Mesenchymal stem cell (in vitro differentiated cells and primary cell): ENCODE results near the gene NTN4.

Experiments
- DNase-seq: peaks from one replicate; pipeline ENCODE4 v3.0.0-alpha.2; 2013
- H2AFZ ChIP-seq: one replicate; pipeline ENCODE4 v1.6.1; 2013; ENCODE audit warnings: low read depth, mild to moderate bottlenecking, control low read depth, inconsistent platforms, low read length, moderate library complexity
- H2AK5ac ChIP-seq: 2 replicates; pipeline ENCODE4 v1.6.1; 2013; ENCODE audit warnings: low read length, moderate library complexity, mild to moderate bottlenecking, inconsistent platforms; ENCODE audit not compliant: severe bottlenecking
- H2BK120ac ChIP-seq: one replicate; pipeline ENCODE4 v1.6.1; 2013; ENCODE audit warnings: low read depth, mild to moderate bottlenecking, inconsistent platforms, low read length, moderate library complexity
- H2BK12ac ChIP-seq, 2 experiments: one replicate each; pipeline ENCODE4 v1.6.1; 2013; ENCODE audit warnings: inconsistent platforms in 2 of 2, low read length in 2 of 2, mild to moderate bottlenecking in 2 of 2, moderate library complexity in 2 of 2, control low read depth in 1 of 2
- H2BK15ac ChIP-seq: one replicate; pipeline ENCODE4 v1.6.1; 2013; ENCODE audit warnings: mild to moderate bottlenecking, low read depth, inconsistent platforms; ENCODE audit not compliant: poor library complexity, severe bottlenecking
- H2BK5ac ChIP-seq: 2 replicates; pipeline ENCODE4 v1.6.1; 2013; ENCODE audit warnings: low read depth, mild to moderate bottlenecking, low read length, control low read depth, inconsistent platforms; ENCODE audit not compliant: poor library complexity, severe bottlenecking
- H3K14ac ChIP-seq, 2 experiments: one replicate each; pipeline ENCODE4 v1.6.1; 2013; ENCODE audit warnings: inconsistent platforms in 2 of 2, low read length in 2 of 2, control low read depth in 1 of 2, mild to moderate bottlenecking in 1 of 2, moderate library complexity in 1 of 2
- H3K18ac ChIP-seq, 2 experiments: one replicate each; pipeline ENCODE4 v1.6.1; 2013; ENCODE audit warnings: inconsistent platforms in 2 of 2, low read length in 2 of 2, control low read depth in 1 of 2, low read depth in 1 of 2, mild to moderate bottlenecking in 1 of 2
- H3K23ac ChIP-seq, 2 experiments: one replicate each; pipeline ENCODE4 v1.6.1; 2013; ENCODE audit warnings: inconsistent platforms in 2 of 2, low read length in 2 of 2, mild to moderate bottlenecking in 2 of 2, moderate library complexity in 2 of 2, control low read depth in 1 of 2
- H3K27ac ChIP-seq: 2 replicates; pipeline ENCODE4 v1.5.1; 2013; ENCODE audit warnings: mild to moderate bottlenecking, moderate library complexity, low read length, control low read depth, inconsistent platforms; ENCODE audit not compliant: poor library complexity, severe bottlenecking
- H3K27me3 ChIP-seq, 2 experiments: 2 replicates each; pipeline versions ENCODE4 v1.6.1 to v1.7.0; 2013; ENCODE audit warnings: low read length in 2 of 2, mild to moderate bottlenecking in 2 of 2, moderate library complexity in 2 of 2, control low read depth in 1 of 2, inconsistent platforms in 1 of 2; ENCODE audit not compliant: control insufficient read depth in 1 of 2, insufficient read depth in 1 of 2
- H3K36me3 ChIP-seq, 2 experiments: 2 replicates each; pipeline versions ENCODE4 v1.6.1 to v1.7.0; 2013; ENCODE audit warnings: low read length in 2 of 2, control low read depth in 1 of 2, inconsistent platforms in 1 of 2, low read depth in 1 of 2, mild to moderate bottlenecking in 1 of 2; ENCODE audit not compliant: insufficient read depth in 2 of 2, control insufficient read depth in 1 of 2
- H3K4ac ChIP-seq, 2 experiments: one replicate each; pipeline ENCODE4 v1.6.1; 2013; ENCODE audit warnings: inconsistent platforms in 2 of 2, low read length in 2 of 2, mild to moderate bottlenecking in 2 of 2, moderate library complexity in 2 of 2, control low read depth in 1 of 2, low read depth in 1 of 2
- H3K4me1 ChIP-seq: 2 replicates; pipeline ENCODE4 v1.6.1; 2013; ENCODE audit warnings: low read depth, low read length, control low read depth; ENCODE audit not compliant: control insufficient read depth, insufficient read depth
- H3K4me2 ChIP-seq: 2 replicates; pipeline ENCODE4 v1.6.1; 2013; ENCODE audit warnings: low read length, mild to moderate bottlenecking, inconsistent platforms; ENCODE audit not compliant: poor library complexity, severe bottlenecking
- H3K4me3 ChIP-seq, 2 experiments: 2 replicates each; pipeline versions ENCODE4 v1.5.1 to v1.7.0; 2013; ENCODE audit warnings: low read length in 2 of 2, mild to moderate bottlenecking in 2 of 2, control low read depth in 1 of 2, low read depth in 1 of 2; ENCODE audit not compliant: insufficient read depth in 1 of 2
- H3K79me1 ChIP-seq: replicated peaks from 2 replicates; pipeline ENCODE4 v1.6.1; 2013; ENCODE audit warnings: mild to moderate bottlenecking, control low read depth, low read length, inconsistent platforms; ENCODE audit not compliant: poor library complexity, severe bottlenecking
- H3K9ac ChIP-seq: 2 replicates; pipeline ENCODE4 v1.7.0; 2013; ENCODE audit warnings: mild to moderate bottlenecking, low read length, moderate library complexity
- H3K9me3 ChIP-seq: 2 replicates; pipeline ENCODE4 v1.7.0; 2013; ENCODE audit warnings: mild to moderate bottlenecking, low read length; ENCODE audit not compliant: control insufficient read depth
- H4K8ac ChIP-seq: one replicate; pipeline ENCODE4 v1.6.1; 2013; ENCODE audit warnings: inconsistent platforms, mild to moderate bottlenecking, low read length, moderate library complexity
- H4K91ac ChIP-seq: one replicate; pipeline ENCODE4 v1.6.1; 2013; ENCODE audit warnings: mild to moderate bottlenecking, low read length, inconsistent platforms
- WGBS: methylation state at CpG from one replicate; pipeline ENCODE4 v1.1.7; 2013; ENCODE audit warnings: mixed read lengths; 5-methylcytosine and 5-hydroxymethylcytosine counted together

The NTN4 gene

GRCh38 chr12:95642583-95642982 is 148.0 kb downstream of the NTN4 start:
- no peak overlapping the region for H3K23ac ChIP-seq
- no peak overlapping the region for H2BK120ac ChIP-seq
- no peak overlapping the region for H4K91ac ChIP-seq
- H3K4me3 ChIP-seq = no peak overlapping the region
- peaks cover 11% of the 10 kb centered on the region for H3K4me1 ChIP-seq
- no peak overlapping the region for H3K4me2 ChIP-seq
- H3K4ac ChIP-seq = no peak overlapping the region
- H2AK5ac ChIP-seq = peak overlapping the region; percentile 44
- H2BK5ac ChIP-seq = no peak overlapping the region
- H3K79me1 ChIP-seq = no peaks in the 10 kb centered on the region
- no peak overlapping the region for H3K27ac ChIP-seq
- H4K8ac ChIP-seq = no peak overlapping the region
- H3K9ac ChIP-seq = no peak overlapping the region
- DNase-seq = no peak
- H3K27me3 ChIP-seq = peaks cover 0 to 29% of the 10 kb centered on the region in 2 experiments
- no peak overlapping the region for H3K18ac ChIP-seq
- no peak overlapping the region for H2BK15ac ChIP-seq
- WGBS = 91% methylated on average over 5 of the region's 6 CpGs
- no peak overlapping the region for H2AFZ ChIP-seq
- no peak overlapping the region for H3K14ac ChIP-seq
- H3K9me3 ChIP-seq = no peaks in the 10 kb centered on the region
- no peak overlapping the region for H2BK12ac ChIP-seq
- H3K36me3 ChIP-seq = no peaks in the 10 kb centered on the region

GRCh38 chr12:95641299-95641952 is 149.1 kb downstream of the NTN4 start:
- no peak overlapping the region for H3K27ac ChIP-seq
- H2AK5ac ChIP-seq = peak overlapping the region; percentile 50
- no peaks in the 10 kb centered on the region for H3K79me1 ChIP-seq
- H3K9ac ChIP-seq = no peak overlapping the region
- no peak overlapping the region for H3K4me2 ChIP-seq
- H4K8ac ChIP-seq = no peak overlapping the region
- no peak overlapping the region for H3K23ac ChIP-seq
- H3K9me3 ChIP-seq = no peaks in the 10 kb centered on the region
- no peak overlapping the region for H2BK15ac ChIP-seq
- no peak overlapping the region for H3K4ac ChIP-seq
- H2AFZ ChIP-seq = no peak overlapping the region
- H3K18ac ChIP-seq = no peak overlapping the region
- WGBS = 88% methylated on average over 2 of the region's 3 CpGs
- H3K4me1 ChIP-seq = peaks cover 11% of the 10 kb centered on the region
- no peak overlapping the region for H2BK5ac ChIP-seq
- peaks cover 0 to 18% of the 10 kb centered on the region in 2 experiments for H3K27me3 ChIP-seq
- no peak overlapping the region for H3K4me3 ChIP-seq
- no peak overlapping the region for H2BK12ac ChIP-seq
- no peak overlapping the region for H3K14ac ChIP-seq
- H2BK120ac ChIP-seq = no peak overlapping the region
- H4K91ac ChIP-seq = no peak overlapping the region
- H3K36me3 ChIP-seq = no peaks in the 10 kb centered on the region
- DNase-seq = no peak

- Histone ChIP-seq H3K4me1 (peaks cover 9% of the 10 kb centered on the region), H4K91ac (no peak overlapping the region), H4K8ac (no peak overlapping the region), H3K14ac (no peak overlapping the region), H3K36me3 (no peaks in the 10 kb centered on the region), H3K4me2 (no peak overlapping the region), H3K9ac (no peak overlapping the region), H2AK5ac (peak overlapping the region; percentile 85), H3K4ac (no peak overlapping the region), H3K18ac (no peak overlapping the region), H2BK5ac (no peak overlapping the region), H3K23ac (no peak overlapping the region), H3K4me3 (no peak overlapping the region), H3K27ac (no peak overlapping the region), H2AFZ (no peak overlapping the region), H3K9me3 (no peaks in the 10 kb centered on the region), H2BK120ac (no peak overlapping the region), H3K79me1 (no peaks in the 10 kb centered on the region), H3K27me3 (peaks cover 0 to 15% of the 10 kb centered on the region in 2 experiments), H2BK12ac (no peak overlapping the region), H2BK15ac (no peak overlapping the region)
- WGBS = 80% methylated on average over 3 of the region's 3 CpGs
- no peak for DNase-seq
Observed at GRCh38 chr12:95640516-95640915, 150.0 kb downstream of the NTN4 start.

- Histone ChIP-seq H3K9ac (peak overlapping the region; percentile 42), H3K27ac (peak overlapping the region; percentile 61), H3K9me3 (no peaks in the 10 kb centered on the region), H3K27me3 (peaks cover 0 to 10% of the 10 kb centered on the region in 2 experiments), H2AFZ (no peak overlapping the region), H4K8ac (no peak overlapping the region), H2BK120ac (no peak overlapping the region), H2AK5ac (peak overlapping the region; percentile 99), H4K91ac (no peak overlapping the region), H3K4ac (no peak overlapping the region), H3K36me3 (no peaks in the 10 kb centered on the region), H3K79me1 (no peaks in the 10 kb centered on the region), H3K14ac (no peak overlapping the region), H3K18ac (no peak overlapping the region), H2BK12ac (no peak overlapping the region), H3K4me3 (no peak overlapping the region), H3K4me2 (no peak overlapping the region), H2BK5ac (no peak overlapping the region), H3K4me1 (peaks cover 12% of the 10 kb centered on the region), H3K23ac (no peak overlapping the region), H2BK15ac (no peak overlapping the region)
- WGBS = 53% methylated on average over 5 of the region's 8 CpGs
- peak; percentile 81 for DNase-seq
Observed at GRCh38 chr12:95637471-95638155, 153.0 kb downstream of the NTN4 start.
